ENCODE measurements around the gene E2F2. TPM values are rescaled to one million over a fixed set of nuclear protein-coding genes. Genes with fewer than 3 reads are reported as not detected.

The E2F2 gene
- total and polyA plus RNA-seq, 2 experiments from 2014 or later = 0.85 to 1.2 TPM

DNA sequence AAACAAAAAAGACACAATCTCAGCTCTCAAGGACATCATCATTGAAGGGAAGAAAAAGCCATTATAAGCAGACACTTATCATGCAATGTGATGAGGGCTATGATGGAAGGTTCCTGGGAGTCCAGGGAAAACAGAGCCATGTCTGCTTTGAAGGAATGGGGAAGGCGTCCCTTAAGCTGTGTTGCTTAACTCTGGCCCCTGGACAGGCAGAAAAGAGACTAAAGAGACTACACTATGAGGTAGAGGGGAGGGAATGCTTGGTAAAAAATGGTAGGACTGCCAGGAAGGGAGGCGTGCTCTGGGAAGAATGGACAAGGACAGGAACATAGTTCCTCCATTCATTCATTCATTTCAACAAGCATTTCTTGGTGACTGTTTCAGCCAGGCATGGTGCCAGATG is 68.3 kb downstream of the E2F2 start:
- Histone ChIP-seq H3K4me1 (ENCODE audit: insufficient read depth) (no peaks in the 10 kb centered on the region), H3K79me2 (peaks cover 36% of the 10 kb centered on the region), H3K36me3 (replicated peaks; ENCODE audit: insufficient read depth, low read depth) (no peaks in the 10 kb centered on the region), H3K9me3 (ENCODE audit: low read depth) (no peaks in the 10 kb centered on the region), H3K27me3 (no peaks in the 10 kb centered on the region), H3K27ac (no peak overlapping the region), H2AFZ (no peak overlapping the region), H3K4me2 (no peak overlapping the region), H3K9me2 (replicated peaks; ENCODE audit: insufficient read depth) (no peaks in the 10 kb centered on the region), H3K4me3 (no peak overlapping the region), H4K20me1 (ENCODE audit: insufficient read depth, poor library complexity, severe bottlenecking) (peaks cover 17% of the 10 kb centered on the region)
- TF ChIP-seq EZH2phosphoT487 (IDR thresholded peaks at IDR 0.05; ENCODE audit: low read depth, severe bottlenecking, unreplicated experiment) (no peak), EZH2 (IDR thresholded peaks at IDR 0.05; ENCODE audit: borderline replicate concordance) (no peak)
- TF ChIP-seq, protein P1, sequence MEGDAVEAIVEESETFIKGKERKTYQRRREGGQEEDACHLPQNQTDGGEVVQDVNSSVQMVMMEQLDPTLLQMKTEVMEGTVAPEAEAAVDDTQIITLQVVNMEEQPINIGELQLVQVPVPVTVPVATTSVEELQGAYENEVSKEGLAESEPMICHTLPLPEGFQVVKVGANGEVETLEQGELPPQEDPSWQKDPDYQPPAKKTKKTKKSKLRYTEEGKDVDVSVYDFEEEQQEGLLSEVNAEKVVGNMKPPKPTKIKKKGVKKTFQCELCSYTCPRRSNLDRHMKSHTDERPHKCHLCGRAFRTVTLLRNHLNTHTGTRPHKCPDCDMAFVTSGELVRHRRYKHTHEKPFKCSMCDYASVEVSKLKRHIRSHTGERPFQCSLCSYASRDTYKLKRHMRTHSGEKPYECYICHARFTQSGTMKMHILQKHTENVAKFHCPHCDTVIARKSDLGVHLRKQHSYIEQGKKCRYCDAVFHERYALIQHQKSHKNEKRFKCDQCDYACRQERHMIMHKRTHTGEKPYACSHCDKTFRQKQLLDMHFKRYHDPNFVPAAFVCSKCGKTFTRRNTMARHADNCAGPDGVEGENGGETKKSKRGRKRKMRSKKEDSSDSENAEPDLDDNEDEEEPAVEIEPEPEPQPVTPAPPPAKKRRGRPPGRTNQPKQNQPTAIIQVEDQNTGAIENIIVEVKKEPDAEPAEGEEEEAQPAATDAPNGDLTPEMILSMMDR (IDR thresholded peaks at IDR 0.05; ENCODE audit: poor library complexity) = no peak
- WGBS (ENCODE audit: low lambda C conversion rate, missing lambda C conversion rate) = 92% methylated on average over 2 of the region's 2 CpGs
- no peak for DNase-seq (ENCODE audit: low spot score)

DNA sequence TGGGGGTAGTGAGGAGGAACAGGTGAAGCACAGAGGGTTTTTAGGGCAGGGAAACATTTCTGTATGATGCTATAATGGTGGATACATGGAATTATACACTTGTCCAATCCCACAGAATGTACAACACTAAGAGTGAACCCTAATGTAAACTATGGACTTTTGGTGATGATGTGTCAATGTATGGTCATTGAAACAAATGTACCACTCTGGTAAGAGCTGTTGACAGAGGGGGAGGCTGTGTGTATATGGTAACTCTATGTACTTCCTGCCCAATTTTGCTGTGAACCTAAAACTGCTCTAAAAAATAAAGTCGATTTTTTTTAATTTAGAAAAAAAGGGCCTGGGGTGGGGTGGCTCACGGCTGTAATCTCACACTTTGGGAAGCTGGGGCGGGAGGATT is 70.0 kb downstream of the E2F2 start:
- DNase-seq (ENCODE audit: low spot score) = no peak
- peaks cover 6% of the 10 kb centered on the region for H4K20me1 ChIP-seq (ENCODE audit: insufficient read depth, poor library complexity, severe bottlenecking)
- H3K9me3 ChIP-seq (ENCODE audit: low read depth) = no peaks in the 10 kb centered on the region
- no peaks in the 10 kb centered on the region for H3K9me2 ChIP-seq (replicated peaks; ENCODE audit: insufficient read depth)
- no peaks in the 10 kb centered on the region for H3K4me1 ChIP-seq (ENCODE audit: insufficient read depth)
- H2AFZ ChIP-seq = no peak overlapping the region
- peaks cover 19% of the 10 kb centered on the region for H3K79me2 ChIP-seq
- TF ChIP-seq EZH2 (IDR thresholded peaks at IDR 0.05; ENCODE audit: borderline replicate concordance) = no peak
- TF ChIP-seq, protein P1 (IDR thresholded peaks at IDR 0.05; ENCODE audit: poor library complexity) = no peak
- TF ChIP-seq EZH2phosphoT487 (IDR thresholded peaks at IDR 0.05; ENCODE audit: low read depth, severe bottlenecking, unreplicated experiment) = no peak
- H3K27me3 ChIP-seq = no peaks in the 10 kb centered on the region
- H3K36me3 ChIP-seq (replicated peaks; ENCODE audit: insufficient read depth, low read depth) = no peaks in the 10 kb centered on the region
- H3K4me2 ChIP-seq = no peak overlapping the region
- 93% methylated on average over 3 of the region's 3 CpGs for WGBS (ENCODE audit: low lambda C conversion rate, missing lambda C conversion rate)
- H3K4me3 ChIP-seq = no peak overlapping the region
- H3K27ac ChIP-seq = no peak overlapping the region

- WGBS (ENCODE audit: low lambda C conversion rate, missing lambda C conversion rate) = 97% methylated on average over 4 of the region's 4 CpGs
- DNase-seq (ENCODE audit: low spot score) = no peak
- H3K9me2 ChIP-seq (replicated peaks; ENCODE audit: insufficient read depth) = no peaks in the 10 kb centered on the region
- H4K20me1 ChIP-seq (ENCODE audit: insufficient read depth, poor library complexity, severe bottlenecking) = peaks cover 6% of the 10 kb centered on the region
- no peak overlapping the region for H2AFZ ChIP-seq
- no peaks in the 10 kb centered on the region for H3K9me3 ChIP-seq (ENCODE audit: low read depth)
- H3K4me2 ChIP-seq = no peak overlapping the region
- H3K4me3 ChIP-seq = no peak overlapping the region
- H3K4me1 ChIP-seq (ENCODE audit: insufficient read depth) = no peaks in the 10 kb centered on the region
- peaks cover 15% of the 10 kb centered on the region for H3K79me2 ChIP-seq
- TF ChIP-seq, protein P1 (IDR thresholded peaks at IDR 0.05; ENCODE audit: poor library complexity) = no peak
- TF ChIP-seq EZH2 (IDR thresholded peaks at IDR 0.05; ENCODE audit: borderline replicate concordance) = no peak
- no peak for TF ChIP-seq EZH2phosphoT487 (IDR thresholded peaks at IDR 0.05; ENCODE audit: low read depth, severe bottlenecking, unreplicated experiment)
- no peak overlapping the region for H3K27ac ChIP-seq
- no peaks in the 10 kb centered on the region for H3K27me3 ChIP-seq
- no peaks in the 10 kb centered on the region for H3K36me3 ChIP-seq (replicated peaks; ENCODE audit: insufficient read depth, low read depth)
These were observed 70.5 kb downstream of the E2F2 start for GRCh38 chr1:23460519-23460918.

GRCh38 chr1:23459338-23459757 is 71.7 kb downstream of the E2F2 start:
- Histone ChIP-seq H3K9me3 (ENCODE audit: low read depth) (no peaks in the 10 kb centered on the region), H3K27ac (no peak overlapping the region), H3K36me3 (replicated peaks; ENCODE audit: insufficient read depth, low read depth) (no peaks in the 10 kb centered on the region), H2AFZ (no peak overlapping the region), H3K4me1 (ENCODE audit: insufficient read depth) (no peaks in the 10 kb centered on the region), H4K20me1 (ENCODE audit: insufficient read depth, poor library complexity, severe bottlenecking) (peaks cover 6% of the 10 kb centered on the region), H3K27me3 (no peaks in the 10 kb centered on the region), H3K4me2 (no peak overlapping the region), H3K9me2 (replicated peaks; ENCODE audit: insufficient read depth) (no peaks in the 10 kb centered on the region), H3K79me2 (peaks cover 8% of the 10 kb centered on the region), H3K4me3 (no peak overlapping the region)
- TF ChIP-seq EZH2phosphoT487 (IDR thresholded peaks at IDR 0.05; ENCODE audit: low read depth, severe bottlenecking, unreplicated experiment) (no peak), EZH2 (IDR thresholded peaks at IDR 0.05; ENCODE audit: borderline replicate concordance) (no peak)
- TF ChIP-seq, protein P1 (IDR thresholded peaks at IDR 0.05; ENCODE audit: poor library complexity) = no peak
- no peak for DNase-seq (ENCODE audit: low spot score)
- WGBS (ENCODE audit: low lambda C conversion rate, missing lambda C conversion rate) = 88% methylated on average over 2 of the region's 2 CpGs
